ENCODE data around the gene TMEM141. TPM values are rescaled to one million over a fixed set of nuclear protein-coding genes. Genes with fewer than 3 reads are reported as not detected.

The TMEM141 gene
- total and polyA plus RNA-seq, 2 of the 8 experiments (the other 6 are each of a cell fraction or from before 2014, with no cell fraction given) = 51.1 to 137 TPM

- no peak overlapping the region for H2AK5ac ChIP-seq (ENCODE audit: low read depth, low read length)
- 98% methylated on average over 3 of the region's 3 CpGs; no CpG with 5 or more reads in 1 of the 2 experiments for WGBS, 2 experiments (ENCODE audit: extremely low coverage in 1 of 2, insufficient coverage in 1 of 2, insufficient read length in 1 of 2, insufficient replicate concordance in 2 of 2, low coverage in 1 of 2, low lambda C conversion rate in 2 of 2, missing lambda C conversion rate in 1 of 2)
- ChIA-PET POLR2A (ENCODE audit: partially characterized antibody) (no interaction called here), CTCF (ENCODE audit: partially characterized antibody) (interaction anchor here (1.3 to 8.0 kb wide), 3 partner anchors 15 to 247 kb away, joined by 3 to 88 read pairs (median 5); partner anchors contain the start of genes AJM1 and LCN15)
- H3K27me3 ChIP-seq (replicated peaks in 1 of 4; ENCODE audit: control insufficient read depth in 3 of 4, extremely low read depth in 1 of 4, insufficient read depth in 3 of 4, low read length in 3 of 4) = peaks cover 0 to 4% (median 1%) of the 10 kb centered on the region in 4 experiments; a peak in 3 of 7 replicates
- H3K36me3 ChIP-seq (ENCODE audit: control insufficient read depth in 2 of 4, insufficient read depth in 4 of 4, low read length in 3 of 4) = no peaks in the 10 kb centered on the region
- H3K4me3 ChIP-seq (ENCODE audit: extremely low read depth in 1 of 4, insufficient read depth in 2 of 4, low read depth in 3 of 4, low read length in 4 of 4) = no peak overlapping the region
- no peak overlapping the region for H4K91ac ChIP-seq (replicated peaks; ENCODE audit: insufficient read length, low read length)
- H4K5ac ChIP-seq (ENCODE audit: insufficient read length, low read depth, low read length) = no peak overlapping the region
- H3K56ac ChIP-seq (replicated peaks; ENCODE audit: insufficient read length, low read depth, low read length) = no peak overlapping the region
- no peak overlapping the region for H2BK12ac ChIP-seq (ENCODE audit: low read depth, low read length)
- H3K23me2 ChIP-seq (ENCODE audit: low read depth, low read length) = no peaks in the 10 kb centered on the region
- no peak overlapping the region for H3K4me2 ChIP-seq (ENCODE audit: insufficient read depth in 1 of 2, low read depth in 2 of 2, low read length in 2 of 2)
- H3K79me2 ChIP-seq (ENCODE audit: control insufficient read depth in 1 of 2, insufficient read depth in 2 of 2, low read length in 2 of 2) = no peaks in the 10 kb centered on the region
- H3K9ac ChIP-seq (replicated peaks in 1 of 4; ENCODE audit: extremely low read depth in 1 of 4, low read depth in 3 of 4, low read length in 3 of 4) = no peak overlapping the region
- H3K4me1 ChIP-seq (replicated peaks in 1 of 4; ENCODE audit: control insufficient read depth in 3 of 4, insufficient read depth in 4 of 4, low read length in 3 of 4) = no peaks in the 10 kb centered on the region; a peak in 1 of 7 replicates
- H3K79me1 ChIP-seq (ENCODE audit: low read depth, low read length) = no peaks in the 10 kb centered on the region
- H2BK15ac ChIP-seq (ENCODE audit: low read length) = no peak overlapping the region
- no peaks in the 10 kb centered on the region for H4K20me1 ChIP-seq (replicated peaks in 1 of 2; ENCODE audit: control insufficient read depth in 1 of 2, insufficient read depth in 2 of 2, low read length in 2 of 2)
- no peak overlapping the region for H2BK20ac ChIP-seq (ENCODE audit: low read length)
- no peak for DNase-seq (ENCODE audit: low read depth in 1 of 2, low spot score in 2 of 2)
- no peaks in the 10 kb centered on the region; a peak in 1 of 4 replicates for H3K9me3 ChIP-seq (ENCODE audit: insufficient read depth in 2 of 2, low read depth in 1 of 2, low read length in 1 of 2)
- H3K4ac ChIP-seq (replicated peaks; ENCODE audit: insufficient read length, low read depth, low read length) = no peak overlapping the region
- no peak overlapping the region for H3K23ac ChIP-seq (ENCODE audit: insufficient read length)
- H2AFZ ChIP-seq (ENCODE audit: low read length) = no peak overlapping the region
- H2BK5ac ChIP-seq (ENCODE audit: low read depth, low read length) = no peak overlapping the region
- no peak overlapping the region for H4K8ac ChIP-seq (ENCODE audit: extremely low read depth, insufficient read depth, low read length)
- H3K27ac ChIP-seq (ENCODE audit: low read depth, low read length) = no peak overlapping the region
- no peak overlapping the region for H3K18ac ChIP-seq (ENCODE audit: extremely low read depth, low read length)
- H3K14ac ChIP-seq (ENCODE audit: insufficient read length) = no peak overlapping the region
- FAIRE-seq = no peak
- H2BK120ac ChIP-seq (replicated peaks; ENCODE audit: low read depth, low read length) = no peak overlapping the region
- TF ChIP-seq KDM5A (IDR thresholded peaks at IDR 0.05; ENCODE audit: low read length) (no peak), TCF12 (IDR thresholded peaks at IDR 0.05; ENCODE audit: low read depth, low read length) (no peak), YY1 (IDR thresholded peaks at IDR 0.05; ENCODE audit: low read depth, low read length) (no peak), ZNF274 (IDR thresholded peaks at IDR 0.05; ENCODE audit: borderline replicate concordance, extremely low read depth, low read length) (no peak), RBBP5 (IDR thresholded peaks at IDR 0.05; ENCODE audit: borderline replicate concordance, low read depth, low read length) (no peak), EZH2 (IDR thresholded peaks at IDR 0.05; ENCODE audit: low read depth, low read length, severe bottlenecking) (no peak), SRF (IDR thresholded peaks at IDR 0.05; ENCODE audit: low read depth, low read length) (no peak), MAX (IDR thresholded peaks at IDR 0.05) (no peak), SP2 (IDR thresholded peaks at IDR 0.05; ENCODE audit: low read length) (no peak), POU5F1 (IDR thresholded peaks at IDR 0.05; ENCODE audit: low read depth, low read length) (no peak), POLR2AphosphoS5 (IDR thresholded peaks at IDR 0.05; ENCODE audit: low read depth, low read length) (no peak), HDAC6 (IDR thresholded peaks at IDR 0.05; ENCODE audit: low read depth, low read length) (no peak), USF2 (IDR thresholded peaks at IDR 0.05; ENCODE audit: low read length) (no peak)
Observed at GRCh38 chr9:136782452-136782851, 8.7 kb upstream of the TMEM141 start.

All from H1 (cell line).